Lung (tissue), 12 donors: ENCODE measurements around the gene SNX22. TPM values are rescaled to one million over a fixed set of nuclear protein-coding genes. Genes with fewer than 3 reads are reported as not detected.

ENCODE experiments used
- ATAC-seq: fragments of 200-7000 bp; cut with Tn5 transposase; one replicate; pipeline ENCODE4 v1.9.1; 2020; ENCODE audit warnings: moderate number of reproducible peaks; ENCODE audit not compliant: insufficient read depth, low FRiP score
- DNase-seq, 3 donors: peaks; one replicate each; pipeline ENCODE4 v3.0.0-alpha.2; 2013 to 2017
- H3K27ac ChIP-seq, 2 donors: one replicate each; pipeline ENCODE4 v1.5.1; 2013; ENCODE audit warnings: mild to moderate bottlenecking in 2 of 2, moderate library complexity in 2 of 2, control low read depth in 1 of 2, inconsistent platforms in 1 of 2, low read depth in 1 of 2, low read length in 1 of 2
- H3K27me3 ChIP-seq, 3 donors: one replicate each; pipeline ENCODE4 v1.5.1; 2013; ENCODE audit warnings: low read length in 2 of 3; ENCODE audit not compliant: control insufficient read depth in 3 of 3, insufficient read depth in 3 of 3
- H3K36me3 ChIP-seq, 4 donors: one replicate each; pipeline ENCODE4 v1.5.1; 2013; ENCODE audit warnings: low read length in 4 of 4, mild to moderate bottlenecking in 1 of 4, moderate library complexity in 1 of 4; ENCODE audit not compliant: control insufficient read depth in 4 of 4, insufficient read depth in 4 of 4
- H3K4me1 ChIP-seq, 5 donors: one replicate each; pipeline ENCODE4 v1.5.1; 2013; ENCODE audit warnings: low read length in 5 of 5, mild to moderate bottlenecking in 2 of 5, moderate library complexity in 1 of 5; ENCODE audit not compliant: control insufficient read depth in 5 of 5, insufficient read depth in 5 of 5
- H3K4me3 ChIP-seq: one replicate; pipeline ENCODE4 v1.5.1; 2013; ENCODE audit warnings: mild to moderate bottlenecking, control low read depth, moderate library complexity
- H3K9ac ChIP-seq, 2 donors: one replicate each; pipeline ENCODE4 v1.5.1; 2013; ENCODE audit warnings: low read length in 2 of 2, control low read depth in 1 of 2; ENCODE audit not compliant: insufficient read depth in 1 of 2
- H3K9me3 ChIP-seq, 4 donors: one replicate each; pipeline ENCODE4 v1.5.1; 2013; ENCODE audit warnings: low read length in 3 of 4, mild to moderate bottlenecking in 1 of 4, moderate library complexity in 1 of 4; ENCODE audit not compliant: control insufficient read depth in 4 of 4, insufficient read depth in 3 of 4
- CTCF ChIP-seq: IDR thresholded peaks from 2 replicates; pipeline ENCODE4 v1.5.1; 2012; ENCODE audit warnings: mild to moderate bottlenecking; ENCODE audit errors: control extremely low read depth, extremely low read depth
- WGBS, 2 donors: extraction: QIAGEN DNeasy Blood & Tissue Kit; methylation state at CpG; one replicate each; pipeline ENCODE4 v1.1.7; 2013; 5-methylcytosine and 5-hydroxymethylcytosine counted together
- polyA plus RNA-seq, 2 donors: library from polyadenylated mRNA; stranded (reverse); fragments of 200-250 nt; gene quantifications; one replicate each; pipeline ENCODE4 v1.2.1, GENCODE V29; 2013
- total RNA-seq, 2 donors: library from RNA; depleted of rRNA in 1 of 2; stranded (reverse); fragments of >200 nt in 1 of 2; gene quantifications; one replicate each; pipeline ENCODE4 v1.2.1, GENCODE V29; 2014 to 2021
- donor health status: control.
- donor health status: control.
- donor health status: Bipolar disorder and iron deficiency.
- donor health status: healthy.
- donor health status: DM: yes; HTN: yes; CAD: no.

SNX22 gene
- total and polyA plus RNA-seq, 4 donors = 3.4 to 20.3 (median 9.2) TPM

- no peak for TF ChIP-seq CTCF
- no peak overlapping the region for H3K27ac ChIP-seq
- H3K9me3 ChIP-seq = no peaks in the 10 kb centered on the region
- H3K36me3 ChIP-seq = peaks cover 58 to 79% (median 61%) of the 10 kb centered on the region in 4 donors
- H3K4me3 ChIP-seq = no peak overlapping the region
- DNase-seq (no peak), ATAC-seq (no peak)
- 86 to 91% methylated on average over 4 of the region's 4 CpGs for WGBS, 2 donors
- H3K9ac ChIP-seq = no peak overlapping the region
- H3K4me1 ChIP-seq = peaks cover 0 to 6% (median 5%) of the 10 kb centered on the region in 5 donors
- no peaks in the 10 kb centered on the region for H3K27me3 ChIP-seq
These were observed 19.3 kb upstream of the SNX22 start for GRCh38 chr15:64132217-64132616.

DNA sequence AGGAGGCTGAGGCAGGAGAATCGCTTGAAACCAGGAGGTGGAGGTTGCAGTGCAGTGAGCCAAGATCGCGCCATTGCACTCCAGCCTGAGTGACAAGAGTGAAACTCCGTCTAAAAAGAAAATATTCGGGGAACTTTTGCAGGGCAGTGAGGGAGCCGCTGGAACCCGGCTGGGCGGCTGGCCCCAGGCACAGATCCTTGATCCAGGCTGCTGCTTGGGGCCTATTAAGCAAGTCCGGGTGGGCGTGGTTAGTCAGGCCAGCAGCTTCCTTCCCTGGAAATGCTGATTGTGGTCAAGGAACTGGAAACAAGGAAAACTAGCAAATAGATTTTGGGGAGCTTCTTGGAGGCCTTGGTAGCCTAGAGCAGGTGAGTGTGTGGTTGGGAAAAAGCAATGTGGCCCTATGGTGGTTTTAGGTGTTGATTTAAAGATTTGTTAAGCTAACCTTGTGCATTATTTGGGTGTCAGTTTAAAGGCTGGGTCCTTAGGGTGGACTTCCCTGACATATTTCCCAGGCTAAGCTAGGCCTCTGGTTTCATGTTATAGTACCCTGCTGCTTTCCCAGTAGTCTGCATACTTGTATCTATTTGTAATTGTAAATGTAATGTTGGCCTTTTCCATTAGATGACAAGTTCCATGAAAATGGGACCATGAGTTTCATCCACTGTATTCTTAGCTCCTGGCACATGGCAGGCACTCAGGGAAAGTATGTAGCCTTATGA, 17.7 kb upstream of the SNX22 start:
- peaks cover 0 to 5% (median 5%) of the 10 kb centered on the region in 5 donors for H3K4me1 ChIP-seq
- DNase-seq = no peak
- no peak overlapping the region for H3K9ac ChIP-seq
- H3K27ac ChIP-seq = peak overlapping the region in 1 of 2 donors; percentile 28
- TF ChIP-seq CTCF = no peak
- 82 to 86% methylated on average over 10 of the region's 10 CpGs for WGBS, 2 donors
- H3K27me3 ChIP-seq = no peaks in the 10 kb centered on the region
- no peaks in the 10 kb centered on the region for H3K9me3 ChIP-seq
- H3K4me3 ChIP-seq = no peak overlapping the region
- ATAC-seq = no peak
- peaks cover 53 to 74% (median 63%) of the 10 kb centered on the region in 4 donors for H3K36me3 ChIP-seq

DNA sequence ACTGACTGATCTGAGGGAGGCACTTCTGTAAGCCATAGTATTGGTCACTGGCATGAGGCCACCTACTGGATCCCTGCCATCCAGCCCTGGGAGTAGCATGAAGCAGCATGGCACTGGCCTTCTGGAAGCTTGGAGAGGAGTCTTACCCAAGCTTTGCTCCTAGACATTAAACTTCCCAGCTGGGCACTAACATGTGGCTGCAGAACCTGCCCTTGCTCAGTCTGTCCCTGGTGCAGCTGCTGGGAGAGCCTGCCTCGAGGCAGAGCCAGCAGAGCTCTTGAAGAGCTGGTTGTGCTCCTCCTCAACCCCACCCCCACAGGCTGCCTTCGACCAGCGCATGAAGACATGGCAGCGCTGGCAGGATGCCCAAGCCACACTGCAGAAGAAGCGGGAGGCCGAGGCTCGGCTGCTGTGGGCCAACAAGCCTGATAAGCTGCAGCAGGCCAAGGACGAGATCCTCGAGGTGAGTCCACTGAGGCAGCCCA, 17.1 kb upstream of the SNX22 start:
- H3K9ac ChIP-seq = no peak overlapping the region
- H3K27me3 ChIP-seq = no peaks in the 10 kb centered on the region
- no peak overlapping the region for H3K4me3 ChIP-seq
- peaks cover 53 to 70% (median 63%) of the 10 kb centered on the region in 4 donors for H3K36me3 ChIP-seq
- peak overlapping the region in 1 of 2 donors; percentile 28 for H3K27ac ChIP-seq
- peaks cover 0 to 5% (median 5%) of the 10 kb centered on the region in 5 donors for H3K4me1 ChIP-seq
- 48 to 63% methylated on average over 9 of the region's 9 CpGs for WGBS, 2 donors
- TF ChIP-seq CTCF = no peak
- no peaks in the 10 kb centered on the region for H3K9me3 ChIP-seq
- DNase-seq (peak; percentile 58 to 74 (median 61)), ATAC-seq (peak; percentile 29)
